HUES6 (cell line): ENCODE results near the gene DRAXIN.

Source experiments
- H3K27ac ChIP-seq: 2 replicates; pipeline ENCODE4 v1.7.0; 2013; ENCODE audit warnings: low read depth, mild to moderate bottlenecking, low read length, inconsistent platforms
- H3K27me3 ChIP-seq: 2 replicates; pipeline ENCODE4 v1.6.1; 2013; ENCODE audit warnings: low read length; ENCODE audit not compliant: control insufficient read depth, insufficient read depth
- H3K36me3 ChIP-seq: 2 replicates; pipeline ENCODE4 v1.6.1; 2013; ENCODE audit warnings: low read length; ENCODE audit not compliant: control insufficient read depth, insufficient read depth
- H3K4me1 ChIP-seq: 2 replicates; pipeline ENCODE4 v1.6.1; 2013; ENCODE audit warnings: low read length; ENCODE audit not compliant: control insufficient read depth, insufficient read depth
- H3K4me3 ChIP-seq: 2 replicates; pipeline ENCODE4 v1.5.1; 2013; ENCODE audit warnings: low read depth, low read length
- H3K9ac ChIP-seq: one replicate; pipeline ENCODE4 v1.6.1; 2013; ENCODE audit warnings: mild to moderate bottlenecking, low read length
- H3K9me3 ChIP-seq: 2 replicates; pipeline ENCODE4 v1.6.1; 2013; ENCODE audit warnings: low read depth, low read length; ENCODE audit not compliant: control insufficient read depth, insufficient read depth

DRAXIN gene

DNA sequence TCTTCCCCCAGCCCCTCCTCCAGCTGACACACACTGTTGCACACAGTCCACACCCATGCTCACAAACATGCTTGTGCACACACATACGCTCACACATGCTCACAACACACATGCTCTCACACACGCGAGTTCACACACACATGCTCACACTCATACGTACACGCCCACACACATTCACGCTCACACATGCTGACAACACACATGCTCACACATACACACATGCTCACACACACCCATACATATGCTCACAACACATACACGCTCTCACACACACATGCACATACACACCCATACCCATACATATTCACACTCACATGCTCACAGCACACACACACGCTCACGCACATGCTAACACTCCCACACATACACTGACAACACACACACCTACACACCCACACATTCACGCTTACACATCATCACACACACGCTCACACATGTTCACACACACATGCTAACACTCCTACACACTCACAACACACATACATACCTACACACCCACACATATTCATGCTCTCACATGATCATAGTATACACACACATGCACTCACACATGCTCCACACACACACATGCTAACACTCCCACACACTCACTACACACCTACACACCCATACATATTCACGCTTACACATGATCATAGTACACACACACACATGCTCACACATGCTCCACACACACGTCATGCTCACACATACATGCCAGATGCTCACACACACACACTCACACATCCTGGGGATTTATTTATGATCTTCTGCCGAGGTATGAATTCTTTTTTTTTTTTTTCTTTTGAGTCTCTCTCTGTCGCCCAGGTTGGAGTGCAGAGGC is 10.7 kb downstream of the DRAXIN start:
- H3K27me3 ChIP-seq: no peaks in the 10 kb centered on the region
- H3K4me1 ChIP-seq: peaks cover 57% of the 10 kb centered on the region
- H3K9me3 ChIP-seq: no peaks in the 10 kb centered on the region
- peaks cover 7% of the 10 kb centered on the region for H3K36me3 ChIP-seq
- no peak overlapping the region for H3K4me3 ChIP-seq
- H3K27ac ChIP-seq: no peak overlapping the region
- no peak overlapping the region for H3K9ac ChIP-seq

DNA sequence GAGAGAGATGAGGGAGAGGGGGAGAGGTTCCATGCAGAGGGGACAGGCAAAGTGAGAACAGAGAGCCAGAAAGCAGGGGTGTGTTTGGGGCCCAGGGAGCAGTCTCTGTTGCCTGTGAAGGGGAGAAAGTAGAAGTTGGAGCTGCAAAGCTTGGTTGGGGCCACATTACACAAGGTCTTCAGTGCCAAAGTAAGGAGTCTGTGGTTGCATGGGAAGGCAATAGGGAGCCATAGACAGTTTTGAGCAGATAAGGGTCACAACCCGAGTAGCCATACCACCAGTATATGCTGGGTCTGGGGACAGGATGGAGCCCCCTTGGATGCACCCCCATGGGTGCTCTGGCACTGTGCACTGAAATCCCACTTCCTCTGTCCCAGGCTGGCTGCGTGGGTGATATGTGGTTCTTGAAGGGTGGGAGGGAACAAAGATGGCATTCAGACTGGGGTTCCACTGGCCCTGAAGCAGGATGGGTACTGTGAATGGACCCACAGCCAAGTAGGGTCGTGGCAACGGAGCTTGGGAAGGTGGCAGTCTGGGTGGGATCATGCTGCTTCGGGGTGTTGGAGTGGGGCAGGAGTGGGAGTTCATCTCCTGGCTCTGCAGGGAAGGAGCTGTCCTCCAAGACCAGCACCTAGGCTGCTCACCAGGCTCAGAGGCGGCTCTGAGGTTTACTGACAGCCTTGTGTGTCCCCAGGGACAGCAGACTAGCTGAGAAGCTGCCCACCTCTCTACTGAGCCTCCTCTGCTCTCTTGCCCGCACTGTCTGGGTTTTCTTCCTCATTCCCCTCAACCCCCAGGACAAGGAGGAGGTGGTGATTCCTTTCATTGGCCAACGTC is 12.1 kb downstream of the DRAXIN start:
- peaks cover 7% of the 10 kb centered on the region for H3K36me3 ChIP-seq
- H3K27me3 ChIP-seq: no peaks in the 10 kb centered on the region
- peak overlapping the region; percentile 46 for H3K9ac ChIP-seq
- no peak overlapping the region for H3K27ac ChIP-seq
- H3K9me3 ChIP-seq: no peaks in the 10 kb centered on the region
- H3K4me1 ChIP-seq: peaks cover 59% of the 10 kb centered on the region
- no peak overlapping the region; the same call in 1 of the 2 replicates for H3K4me3 ChIP-seq

DNA sequence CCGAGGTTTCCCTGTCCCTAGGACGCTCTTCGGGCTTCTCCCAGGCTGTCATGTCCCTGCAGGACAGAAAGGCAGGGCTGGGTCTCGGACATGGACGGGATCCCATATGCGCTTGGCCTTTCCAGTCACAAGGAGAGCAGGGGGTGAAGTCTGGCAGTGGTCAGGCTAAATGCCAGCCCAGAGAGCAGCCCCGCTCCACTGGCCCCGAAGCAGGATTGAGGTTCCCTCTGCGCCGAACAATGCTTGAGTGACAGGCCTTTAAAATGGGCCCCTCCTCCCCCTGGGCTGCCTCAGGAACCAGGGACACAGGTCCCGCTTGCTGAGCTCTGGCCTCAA is 12.7 kb downstream of the DRAXIN start:
- H3K4me1 ChIP-seq: peaks cover 62% of the 10 kb centered on the region
- no peaks in the 10 kb centered on the region for H3K27me3 ChIP-seq
- H3K4me3 ChIP-seq: no peak overlapping the region; the same call in 1 of the 2 replicates
- peaks cover 7% of the 10 kb centered on the region for H3K36me3 ChIP-seq
- peak overlapping the region; percentile 46 for H3K9ac ChIP-seq
- no peaks in the 10 kb centered on the region for H3K9me3 ChIP-seq
- no peak overlapping the region for H3K27ac ChIP-seq

DNA sequence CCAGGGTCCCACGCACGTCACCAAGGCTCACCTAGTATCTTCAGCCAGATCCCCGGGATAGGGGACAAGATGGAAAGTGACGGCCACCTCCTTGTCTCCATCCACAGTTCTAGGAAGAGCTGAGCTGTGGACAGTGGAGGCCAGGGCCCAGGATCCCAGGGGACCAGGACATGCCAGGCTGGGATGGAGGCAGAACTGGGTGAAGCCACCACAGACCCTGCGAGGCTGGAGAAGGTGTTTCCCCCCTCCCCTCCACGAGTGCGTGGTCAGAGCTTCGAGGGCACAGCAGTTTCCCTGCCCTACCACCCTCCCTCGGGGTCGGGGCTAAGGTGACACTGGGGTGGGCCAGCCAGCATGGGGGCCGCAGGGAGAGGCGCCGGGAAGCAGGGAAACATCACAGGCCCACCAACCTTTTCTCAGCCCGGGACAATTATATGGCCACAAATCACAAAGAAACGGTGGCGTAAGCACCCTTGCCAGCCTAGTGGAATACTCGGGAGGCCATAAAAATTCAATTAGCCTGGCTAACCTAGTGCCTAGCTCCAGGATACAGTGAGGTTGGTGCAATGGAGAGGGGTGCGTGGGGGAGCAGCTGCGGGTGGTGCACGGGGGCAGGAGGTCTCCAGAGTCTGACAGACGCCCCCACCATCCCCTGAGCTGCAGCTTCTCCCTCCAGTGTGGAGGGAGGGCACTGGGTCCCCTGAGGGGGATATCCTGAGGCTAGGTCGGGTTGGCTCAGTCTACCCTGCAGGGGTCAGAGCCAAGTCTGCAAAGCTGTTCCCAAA is 13.4 kb downstream of the DRAXIN start:
- Histone ChIP-seq H3K4me3 (no peak overlapping the region), H3K9me3 (no peaks in the 10 kb centered on the region), H3K36me3 (peaks cover 12% of the 10 kb centered on the region), H3K9ac (no peak overlapping the region), H3K27ac (no peak overlapping the region), H3K27me3 (no peaks in the 10 kb centered on the region), H3K4me1 (peaks cover 62% of the 10 kb centered on the region)

DNA sequence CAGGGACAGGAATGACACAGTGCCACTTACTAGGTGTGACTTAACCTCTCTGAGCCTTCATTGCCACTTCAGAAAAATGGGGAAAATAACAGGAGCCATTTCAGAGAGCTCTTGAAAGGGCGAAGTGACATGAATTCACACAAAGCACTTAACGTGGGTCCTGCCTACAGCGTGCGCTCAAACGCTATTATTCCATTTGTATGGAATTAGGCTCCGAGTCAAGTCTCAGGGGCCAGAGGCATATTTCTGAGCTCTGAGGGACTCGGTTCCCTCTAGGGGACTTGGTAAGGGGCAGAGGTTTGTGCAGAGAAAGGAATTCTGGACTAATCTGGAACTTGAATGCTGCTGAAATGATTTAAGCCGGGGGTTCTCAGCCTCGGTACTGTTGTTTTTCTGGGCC is 14.1 kb downstream of the DRAXIN start:
- Histone ChIP-seq H3K27ac (no peak overlapping the region), H3K4me1 (peaks cover 57% of the 10 kb centered on the region), H3K27me3 (no peaks in the 10 kb centered on the region), H3K9ac (no peak overlapping the region), H3K9me3 (no peaks in the 10 kb centered on the region), H3K4me3 (no peak overlapping the region), H3K36me3 (peaks cover 12% of the 10 kb centered on the region)

DNA sequence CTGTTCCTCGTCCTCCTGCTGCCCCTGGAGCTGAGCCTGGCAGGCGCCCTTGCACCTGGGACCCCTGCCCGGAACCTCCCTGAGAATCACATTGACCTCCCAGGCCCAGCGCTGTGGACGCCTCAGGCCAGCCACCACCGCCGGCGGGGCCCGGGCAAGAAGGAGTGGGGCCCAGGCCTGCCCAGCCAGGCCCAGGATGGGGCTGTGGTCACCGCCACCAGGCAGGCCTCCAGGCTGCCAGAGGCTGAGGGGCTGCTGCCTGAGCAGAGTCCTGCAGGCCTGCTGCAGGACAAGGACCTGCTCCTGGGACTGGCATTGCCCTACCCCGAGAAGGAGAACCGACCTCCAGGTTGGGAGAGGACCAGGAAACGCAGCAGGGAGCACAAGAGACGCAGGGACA is 14.8 kb downstream of the DRAXIN start:
- Histone ChIP-seq H3K9ac (no peak overlapping the region), H3K27me3 (no peaks in the 10 kb centered on the region)

DNA sequence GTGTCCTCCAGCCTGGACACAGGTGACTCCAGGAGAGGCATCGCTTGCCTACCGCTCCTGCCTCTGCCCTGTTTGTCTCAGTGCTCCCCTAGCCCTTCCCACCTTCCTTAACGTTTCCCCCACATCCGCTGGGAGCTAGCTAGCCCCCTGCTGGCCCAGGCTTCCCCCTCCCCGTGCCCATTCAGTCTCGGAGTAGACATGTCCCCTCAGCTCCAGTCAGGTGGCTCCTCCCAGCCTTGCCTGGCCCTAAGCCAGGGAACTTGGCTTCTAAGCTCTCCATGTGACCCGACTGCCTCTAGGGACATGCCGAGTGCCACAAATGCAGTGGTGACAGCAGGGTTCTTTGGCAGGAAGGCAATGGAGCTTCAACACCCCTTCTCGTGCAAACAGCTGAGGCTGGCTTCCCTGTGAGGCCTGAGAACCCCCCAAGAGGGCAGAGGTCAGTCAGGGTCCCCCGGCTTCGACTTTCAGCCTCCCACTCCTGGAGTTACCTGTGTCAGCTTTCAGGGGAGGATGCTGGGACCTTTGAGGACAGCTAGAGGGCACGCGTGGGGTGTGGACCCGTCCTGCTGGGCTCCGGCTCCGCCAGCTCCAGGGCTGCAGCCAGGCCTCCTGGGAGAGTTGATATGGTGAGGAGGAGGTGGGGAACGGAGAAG is 16.2 kb downstream of the DRAXIN start:
- Histone ChIP-seq H3K4me3 (no peak overlapping the region), H3K27ac (no peak overlapping the region), H3K36me3 (peaks cover 13% of the 10 kb centered on the region), H3K27me3 (no peaks in the 10 kb centered on the region), H3K9me3 (no peaks in the 10 kb centered on the region), H3K4me1 (peaks cover 42% of the 10 kb centered on the region), H3K9ac (no peak overlapping the region)

More for the DNA sequence above, 14.8 kb downstream of the DRAXIN start:
- H3K9me3 ChIP-seq: no peaks in the 10 kb centered on the region
- H3K4me1 ChIP-seq: peaks cover 50% of the 10 kb centered on the region
- peaks cover 12% of the 10 kb centered on the region for H3K36me3 ChIP-seq
- H3K4me3 ChIP-seq: no peak overlapping the region
- no peak overlapping the region for H3K27ac ChIP-seq

DNA sequence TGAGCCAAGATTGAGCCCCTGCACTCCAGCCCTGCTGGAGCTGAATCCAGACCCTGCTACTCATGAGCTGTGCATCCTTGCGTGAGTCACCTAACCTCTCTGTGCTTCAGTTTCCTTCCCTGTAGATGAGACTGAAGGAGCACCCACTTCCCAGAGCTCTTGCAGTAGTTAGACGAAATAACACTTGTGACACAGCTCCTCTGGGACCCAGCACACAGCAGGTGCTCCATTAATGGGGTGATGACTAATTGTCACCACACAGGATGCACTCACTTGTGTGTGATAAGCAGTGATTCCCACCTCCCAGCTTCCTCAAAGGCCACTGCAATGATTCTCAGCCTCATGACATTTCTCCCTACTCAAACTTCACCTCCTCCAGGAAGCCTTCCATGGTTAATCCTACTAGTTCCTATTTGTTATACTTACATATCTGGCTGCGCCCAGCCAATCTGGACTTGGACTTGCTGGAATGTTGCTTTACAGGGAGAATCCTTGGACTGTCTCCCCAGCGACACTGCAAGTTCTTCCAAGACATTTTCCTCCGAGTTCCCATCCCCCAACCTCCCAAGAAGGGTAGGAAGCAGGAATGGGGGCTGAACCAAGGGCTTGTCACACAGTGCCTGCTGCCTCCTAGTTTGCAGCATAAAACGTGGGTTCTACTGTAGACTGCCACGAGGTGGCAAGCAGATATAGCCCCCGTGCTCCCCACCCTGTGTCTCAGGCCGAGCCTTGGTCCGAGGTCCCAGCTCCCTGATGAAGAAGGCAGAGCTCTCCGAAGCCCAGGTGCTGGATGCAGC is 17.2 kb downstream of the DRAXIN start:
- Histone ChIP-seq H3K4me1 (peaks cover 39% of the 10 kb centered on the region), H3K4me3 (no peak overlapping the region), H3K9ac (no peak overlapping the region), H3K27me3 (no peaks in the 10 kb centered on the region), H3K9me3 (no peaks in the 10 kb centered on the region), H3K36me3 (peaks cover 17% of the 10 kb centered on the region), H3K27ac (no peak overlapping the region)

DNA sequence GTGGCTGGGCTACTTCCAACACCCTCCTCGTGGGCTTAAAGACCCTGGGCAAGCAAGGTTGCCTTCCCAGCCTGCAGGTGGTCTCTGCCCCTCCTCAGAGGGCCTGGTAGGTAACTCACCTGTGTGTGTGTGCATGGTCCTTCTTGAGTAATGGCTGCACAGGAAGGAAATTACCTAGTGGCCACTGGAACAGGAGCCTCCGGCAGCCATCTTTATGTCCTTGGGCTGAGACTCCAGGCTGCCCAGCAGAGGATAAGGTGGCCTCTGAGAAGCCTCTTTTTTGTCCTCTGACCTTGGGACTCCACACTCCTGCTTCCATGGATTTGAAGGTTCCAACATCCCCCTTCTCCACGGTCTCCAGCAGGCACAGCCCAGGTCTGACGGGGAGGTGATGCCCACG is 20.0 kb downstream of the DRAXIN start:
- Histone ChIP-seq H3K4me3 (no peak overlapping the region), H3K36me3 (peaks cover 26% of the 10 kb centered on the region), H3K27ac (no peak overlapping the region), H3K9ac (no peak overlapping the region), H3K27me3 (no peaks in the 10 kb centered on the region), H3K4me1 (peaks cover 14% of the 10 kb centered on the region), H3K9me3 (no peaks in the 10 kb centered on the region)

DNA sequence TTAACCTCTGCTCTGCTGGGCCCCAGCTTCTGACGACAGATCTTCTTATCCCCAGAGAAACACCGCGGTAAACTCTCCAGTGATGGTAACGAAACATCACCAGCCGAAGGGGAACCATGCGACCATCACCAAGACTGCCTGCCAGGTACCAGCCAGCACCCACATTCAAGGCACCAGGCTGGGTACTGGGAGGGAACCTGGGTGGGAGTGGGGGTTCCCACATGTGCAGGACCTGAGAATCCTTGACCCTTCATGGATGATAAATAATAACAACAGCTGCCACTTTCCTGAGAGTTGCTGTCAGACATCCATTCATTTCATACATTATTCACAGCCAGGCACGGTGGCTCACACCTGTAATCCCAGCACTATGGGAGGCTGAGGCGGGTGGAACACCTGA is 20.8 kb downstream of the DRAXIN start:
- Histone ChIP-seq H3K4me1 (peaks cover 11% of the 10 kb centered on the region), H3K9ac (no peak overlapping the region), H3K9me3 (no peaks in the 10 kb centered on the region), H3K4me3 (no peak overlapping the region), H3K27me3 (no peaks in the 10 kb centered on the region), H3K27ac (no peak overlapping the region), H3K36me3 (peaks cover 26% of the 10 kb centered on the region)
